Measurements from ENCODE around the gene TBC1D8.

Gene TBC1D8

GRCh38 chr2:101148777-101149176 lies 2.4 kb downstream of the TBC1D8 start:
- Histone ChIP-seq H4K91ac (ENCODE audit: low read depth, low read length, poor library complexity) (no peak overlapping the region), H3K4me2 (ENCODE audit: insufficient read depth, low read length, poor library complexity, severe bottlenecking) (no peak overlapping the region), H3K14ac (ENCODE audit: low read length) (no peak overlapping the region), H2AK5ac (ENCODE audit: low read depth, low read length) (no peak overlapping the region), H3K36me3 (replicated peaks in 1 of 2; ENCODE audit: control insufficient read depth in 2 of 2, insufficient read depth in 2 of 2, low read length in 2 of 2) (no peaks in the 10 kb centered on the region), H4K8ac (ENCODE audit: low read depth, low read length) (no peak overlapping the region), H3K9me3 (replicated peaks in 1 of 2; ENCODE audit: control insufficient read depth in 2 of 2, insufficient read depth in 1 of 2, low read depth in 1 of 2, low read length in 2 of 2) (no peaks in the 10 kb centered on the region), H3K27me3 (ENCODE audit: control insufficient read depth in 3 of 3, insufficient read depth in 3 of 3, low read depth in 1 of 3, low read length in 3 of 3) (peaks cover 4 to 39% (median 19%) of the 10 kb centered on the region in 3 experiments), H3K4me3 (ENCODE audit: low read length in 2 of 2) (no peak overlapping the region), H2BK5ac (ENCODE audit: low read length) (no peak overlapping the region), H2BK120ac (ENCODE audit: low read depth, low read length) (no peak overlapping the region), H3K4ac (ENCODE audit: low read length) (no peak overlapping the region), H2AFZ (ENCODE audit: low read length) (no peak overlapping the region), H3K27ac (replicated peaks; ENCODE audit: low read length) (no peak overlapping the region), H3K23ac (ENCODE audit: low read depth, low read length, poor library complexity) (no peak overlapping the region), H2BK12ac (ENCODE audit: low read length) (no peak overlapping the region), H3K18ac (ENCODE audit: low read length) (no peak overlapping the region), H3K79me1 (ENCODE audit: low read depth, low read length) (no peaks in the 10 kb centered on the region), H3K9ac (ENCODE audit: low read depth, low read length, poor library complexity) (no peak overlapping the region), H2BK15ac (ENCODE audit: low read length) (no peak overlapping the region), H3K4me1 (ENCODE audit: control insufficient read depth in 2 of 2, insufficient read depth in 1 of 2, low read depth in 1 of 2, low read length in 2 of 2) (peaks cover 6 to 17% of the 10 kb centered on the region in 2 donors)
- no peak for DNase-seq (ENCODE audit: low spot score)
- WGBS, 2 donors (ENCODE audit: extremely low coverage in 2 of 2, insufficient read length in 2 of 2, insufficient replicate concordance in 1 of 2): no CpG with 5 or more reads among the region's 5 CpGs

- Histone ChIP-seq H3K18ac (ENCODE audit: low read length) (no peak overlapping the region), H4K8ac (ENCODE audit: low read depth, low read length) (no peak overlapping the region), H3K14ac (ENCODE audit: low read length) (no peak overlapping the region), H3K9me3 (replicated peaks in 1 of 2; ENCODE audit: control insufficient read depth in 2 of 2, insufficient read depth in 1 of 2, low read depth in 1 of 2, low read length in 2 of 2) (no peaks in the 10 kb centered on the region), H2AFZ (ENCODE audit: low read length) (no peak overlapping the region), H3K4me2 (ENCODE audit: insufficient read depth, low read length, poor library complexity, severe bottlenecking) (no peak overlapping the region), H3K4me3 (ENCODE audit: low read length in 2 of 2) (no peak overlapping the region), H2BK120ac (ENCODE audit: low read depth, low read length) (no peak overlapping the region), H3K36me3 (replicated peaks in 1 of 2; ENCODE audit: control insufficient read depth in 2 of 2, insufficient read depth in 2 of 2, low read length in 2 of 2) (no peaks in the 10 kb centered on the region), H2AK5ac (ENCODE audit: low read depth, low read length) (no peak overlapping the region), H3K79me1 (ENCODE audit: low read depth, low read length) (no peaks in the 10 kb centered on the region), H3K27me3 (ENCODE audit: control insufficient read depth in 3 of 3, insufficient read depth in 3 of 3, low read depth in 1 of 3, low read length in 3 of 3) (peaks cover 2 to 31% (median 11%) of the 10 kb centered on the region in 3 experiments), H3K4me1 (ENCODE audit: control insufficient read depth in 2 of 2, insufficient read depth in 1 of 2, low read depth in 1 of 2, low read length in 2 of 2) (peaks cover 6 to 16% of the 10 kb centered on the region in 2 donors), H3K23ac (ENCODE audit: low read depth, low read length, poor library complexity) (no peak overlapping the region), H2BK12ac (ENCODE audit: low read length) (no peak overlapping the region), H3K4ac (ENCODE audit: low read length) (no peak overlapping the region), H3K9ac (ENCODE audit: low read depth, low read length, poor library complexity) (no peak overlapping the region), H4K91ac (ENCODE audit: low read depth, low read length, poor library complexity) (no peak overlapping the region), H2BK5ac (ENCODE audit: low read length) (no peak overlapping the region), H2BK15ac (ENCODE audit: low read length) (no peak overlapping the region), H3K27ac (replicated peaks; ENCODE audit: low read length) (no peak overlapping the region)
- WGBS, 2 donors (ENCODE audit: extremely low coverage in 2 of 2, insufficient read length in 2 of 2, insufficient replicate concordance in 1 of 2): no CpG with 5 or more reads among the region's 2 CpGs
- DNase-seq (ENCODE audit: low spot score): no peak
Observed at GRCh38 chr2:101147971-101148370, 3.2 kb downstream of the TBC1D8 start.

GRCh38 chr2:101147062-101147461 lies 4.1 kb downstream of the TBC1D8 start:
- Histone ChIP-seq H3K4me1 (ENCODE audit: control insufficient read depth in 2 of 2, insufficient read depth in 1 of 2, low read depth in 1 of 2, low read length in 2 of 2) (peaks cover 3 to 7% of the 10 kb centered on the region in 2 donors), H3K4me2 (ENCODE audit: insufficient read depth, low read length, poor library complexity, severe bottlenecking) (no peak overlapping the region), H3K79me1 (ENCODE audit: low read depth, low read length) (no peaks in the 10 kb centered on the region), H2AFZ (ENCODE audit: low read length) (no peak overlapping the region), H2BK120ac (ENCODE audit: low read depth, low read length) (no peak overlapping the region), H3K4ac (ENCODE audit: low read length) (no peak overlapping the region), H3K36me3 (replicated peaks in 1 of 2; ENCODE audit: control insufficient read depth in 2 of 2, insufficient read depth in 2 of 2, low read length in 2 of 2) (no peaks in the 10 kb centered on the region), H3K27ac (replicated peaks; ENCODE audit: low read length) (no peak overlapping the region), H2AK5ac (ENCODE audit: low read depth, low read length) (no peak overlapping the region), H3K9me3 (replicated peaks in 1 of 2; ENCODE audit: control insufficient read depth in 2 of 2, insufficient read depth in 1 of 2, low read depth in 1 of 2, low read length in 2 of 2) (no peaks in the 10 kb centered on the region), H2BK12ac (ENCODE audit: low read length) (no peak overlapping the region), H3K4me3 (ENCODE audit: low read length in 2 of 2) (no peak overlapping the region), H3K18ac (ENCODE audit: low read length) (no peak overlapping the region), H3K9ac (ENCODE audit: low read depth, low read length, poor library complexity) (no peak overlapping the region), H3K23ac (ENCODE audit: low read depth, low read length, poor library complexity) (no peak overlapping the region), H4K91ac (ENCODE audit: low read depth, low read length, poor library complexity) (no peak overlapping the region), H4K8ac (ENCODE audit: low read depth, low read length) (no peak overlapping the region), H2BK15ac (ENCODE audit: low read length) (no peak overlapping the region), H3K27me3 (ENCODE audit: control insufficient read depth in 3 of 3, insufficient read depth in 3 of 3, low read depth in 1 of 3, low read length in 3 of 3) (peaks cover 2 to 23% (median 11%) of the 10 kb centered on the region in 3 experiments), H2BK5ac (ENCODE audit: low read length) (no peak overlapping the region), H3K14ac (ENCODE audit: low read length) (no peak overlapping the region)
- no CpG with 5 or more reads among the region's 11 CpGs for WGBS, 2 donors (ENCODE audit: extremely low coverage in 2 of 2, insufficient read length in 2 of 2, insufficient replicate concordance in 1 of 2)
- no peak for DNase-seq (ENCODE audit: low spot score)

- H3K4me1 ChIP-seq (ENCODE audit: control insufficient read depth in 2 of 2, insufficient read depth in 1 of 2, low read depth in 1 of 2, low read length in 2 of 2): peaks cover 0 to 4% of the 10 kb centered on the region in 2 donors
- no peak overlapping the region for H3K27ac ChIP-seq (replicated peaks; ENCODE audit: low read length)
- no peak overlapping the region for H2BK120ac ChIP-seq (ENCODE audit: low read depth, low read length)
- no peak overlapping the region for H3K23ac ChIP-seq (ENCODE audit: low read depth, low read length, poor library complexity)
- no peak overlapping the region for H3K9ac ChIP-seq (ENCODE audit: low read depth, low read length, poor library complexity)
- H3K18ac ChIP-seq (ENCODE audit: low read length): no peak overlapping the region
- no peak overlapping the region for H2BK12ac ChIP-seq (ENCODE audit: low read length)
- WGBS, 2 donors (ENCODE audit: extremely low coverage in 2 of 2, insufficient read length in 2 of 2, insufficient replicate concordance in 1 of 2): no CpG with 5 or more reads among the region's 2 CpGs
- no peak overlapping the region for H3K4me3 ChIP-seq (ENCODE audit: low read length in 2 of 2)
- H3K4ac ChIP-seq (ENCODE audit: low read length): no peak overlapping the region
- peaks cover 2 to 20% (median 11%) of the 10 kb centered on the region in 3 experiments for H3K27me3 ChIP-seq (ENCODE audit: control insufficient read depth in 3 of 3, insufficient read depth in 3 of 3, low read depth in 1 of 3, low read length in 3 of 3)
- H2AFZ ChIP-seq (ENCODE audit: low read length): no peak overlapping the region
- no peak overlapping the region for H2AK5ac ChIP-seq (ENCODE audit: low read depth, low read length)
- H3K14ac ChIP-seq (ENCODE audit: low read length): no peak overlapping the region
- H4K91ac ChIP-seq (ENCODE audit: low read depth, low read length, poor library complexity): no peak overlapping the region
- H4K8ac ChIP-seq (ENCODE audit: low read depth, low read length): no peak overlapping the region
- no peaks in the 10 kb centered on the region for H3K36me3 ChIP-seq (replicated peaks in 1 of 2; ENCODE audit: control insufficient read depth in 2 of 2, insufficient read depth in 2 of 2, low read length in 2 of 2)
- no peak for DNase-seq (ENCODE audit: low spot score)
- H2BK5ac ChIP-seq (ENCODE audit: low read length): no peak overlapping the region
- H3K79me1 ChIP-seq (ENCODE audit: low read depth, low read length): no peaks in the 10 kb centered on the region
- H3K4me2 ChIP-seq (ENCODE audit: insufficient read depth, low read length, poor library complexity, severe bottlenecking): no peak overlapping the region
- H3K9me3 ChIP-seq (replicated peaks in 1 of 2; ENCODE audit: control insufficient read depth in 2 of 2, insufficient read depth in 1 of 2, low read depth in 1 of 2, low read length in 2 of 2): no peaks in the 10 kb centered on the region
- no peak overlapping the region for H2BK15ac ChIP-seq (ENCODE audit: low read length)
Observed at GRCh38 chr2:101146535-101146934, 4.6 kb downstream of the TBC1D8 start.

All from neuronal stem cell (in vitro differentiated cells).